ENCODE results near the gene MAFF.
A peak's percentile ranks its signal among the peaks of the same experiment; 100 is the strongest.

Gene MAFF

GRCh38 chr22:38250643-38251340 lies 49.0 kb downstream of the MAFF start:
- DNase-seq = no peak

- DNase-seq = no peak
Measured at GRCh38 chr22:38251341-38251692, 49.5 kb downstream of the MAFF start.

GRCh38 chr22:38255697-38256096 lies 53.9 kb downstream of the MAFF start:
- DNase-seq = no peak

- peak; percentile 57 for DNase-seq
Measured at GRCh38 chr22:38257181-38257580, 55.4 kb downstream of the MAFF start.

GRCh38 chr22:38257650-38258250 lies 56.0 kb downstream of the MAFF start:
- DNase-seq = no peak

- DNase-seq = no peak
Measured at GRCh38 chr22:38258895-38259294, 57.1 kb downstream of the MAFF start.

GRCh38 chr22:38259370-38259769 lies 57.6 kb downstream of the MAFF start:
- DNase-seq = no peak

- DNase-seq = no peak
Measured at GRCh38 chr22:38260761-38261681, 59.2 kb downstream of the MAFF start.

- no peak for DNase-seq
Measured at GRCh38 chr22:38262051-38262795, 60.4 kb downstream of the MAFF start.

- DNase-seq = no peak
Measured at GRCh38 chr22:38264322-38264843, 62.6 kb downstream of the MAFF start.
